ENCODE results near the gene TMC1. TPM values are rescaled to one million over a fixed set of nuclear protein-coding genes. Genes with fewer than 3 reads are reported as not detected.

The TMC1 gene
- total and polyA plus RNA-seq, 2 of the 13 experiments (the other 11 are each of a cell fraction or from before 2014, with no cell fraction given), result 0.02 to 0.03 TPM

DNA sequence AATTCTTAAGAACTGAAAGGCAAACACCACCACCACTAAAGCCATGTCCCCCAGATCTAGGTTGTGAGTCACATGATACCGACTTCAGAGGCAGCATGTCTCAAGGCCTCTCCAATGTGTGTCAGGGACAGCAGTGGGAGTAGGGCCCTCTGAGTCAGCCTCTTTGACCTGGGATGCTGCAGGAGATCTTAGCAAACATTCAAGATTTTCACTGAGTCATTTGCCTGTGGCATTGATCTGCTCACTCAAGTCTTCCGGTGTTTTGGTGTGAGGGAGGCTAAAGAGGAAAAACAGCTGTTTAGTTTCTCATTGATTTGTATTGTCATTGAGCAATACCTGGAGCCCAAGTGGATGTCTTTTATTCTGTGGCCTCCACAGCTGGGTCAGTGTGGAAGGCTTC is 36.1 kb downstream of the TMC1 start:
- Histone ChIP-seq H3K4me1 (ENCODE audit: insufficient read depth, low read length) (peaks cover 39% of the 10 kb centered on the region), H3K79me2 (ENCODE audit: insufficient read depth, low read length) (no peaks in the 10 kb centered on the region), H3K27ac (ENCODE audit: extremely low read length, insufficient read depth, low read length) (no peak overlapping the region), H3K36me3 (replicated peaks in 1 of 2; ENCODE audit: control insufficient read depth in 1 of 2, insufficient read depth in 2 of 2, low read length in 2 of 2) (no peaks in the 10 kb centered on the region), H3K27me3 (ENCODE audit: control insufficient read depth in 1 of 2, insufficient read depth in 2 of 2, low read length in 2 of 2) (no peaks in the 10 kb centered on the region), H3K9ac (ENCODE audit: insufficient read depth, low read depth, low read length) (no peak overlapping the region), H2AFZ (ENCODE audit: low read length) (no peak overlapping the region), H3K9me3 (ENCODE audit: low read length) (no peaks in the 10 kb centered on the region), H3K4me2 (ENCODE audit: low read depth, low read length) (no peak overlapping the region), H3K4me3 (replicated peaks in 1 of 3; ENCODE audit: insufficient read depth in 1 of 3, low read depth in 2 of 3, low read length in 3 of 3) (no peak overlapping the region), H4K20me1 (ENCODE audit: insufficient read depth, low read length) (no peaks in the 10 kb centered on the region)
- WGBS (ENCODE audit: low lambda C conversion rate), result 0% methylated on average over 2 of the region's 2 CpGs
- BruUV-seq (replicated peaks), result no TSS peak
- DNase-seq (ENCODE audit: low spot score) (peak; percentile 59), FAIRE-seq (peak; percentile 4), ATAC-seq (peak; percentile 78)
- CTCF ChIA-PET (ENCODE audit: low intra/inter-chr PET ratio, low total read pairs), result no interaction called here
- in situ Hi-C loops (cut with HindIII; ENCODE audit: extremely low pct_ligation_motif_present, low pct_unique_long_range_greater_than_20kb), result no loop called here
- POLR2A ChIA-PET, result interaction anchor here (0.8 to 1.0 kb wide), 2 partner anchors 192 to 195 kb away, joined by 3 to 4 read pairs; partner anchors contain the start of gene ZFAND5
- intact Hi-C loops (cut with micrococcal nuclease; ENCODE audit: unreplicated experiment), result no loop called here
- TF ChIP-seq FOXA3 (CRISPR knock-in tag; IDR thresholded peaks at IDR 0.05) (peak; percentile 53), ZBTB49 (CRISPR knock-in tag; IDR thresholded peaks at IDR 0.05; ENCODE audit: borderline replicate concordance) (no peak), FIP1L1 (IDR thresholded peaks at IDR 0.05; ENCODE audit: borderline replicate concordance, insufficient read depth, low read depth, low read length) (no peak), EHMT2 (IDR thresholded peaks at IDR 0.05; ENCODE audit: borderline replicate concordance, low read depth, low read length) (no peak), ZMYM2 (CRISPR knock-in tag; IDR thresholded peaks at IDR 0.05) (no peak), KLF12 (CRISPR knock-in tag; IDR thresholded peaks at IDR 0.05; ENCODE audit: borderline replicate concordance) (no peak), NCOA2 (CRISPR knock-in tag; IDR thresholded peaks at IDR 0.05) (no peak), GATAD2A (CRISPR knock-in tag; IDR thresholded peaks at IDR 0.05) (peak; percentile 87), ZFP36 (IDR thresholded peaks at IDR 0.05; ENCODE audit: borderline replicate concordance, low read depth, low read length, partially characterized antibody) (no peak), ZNF124 (CRISPR knock-in tag; IDR thresholded peaks at IDR 0.05) (no peak), ZNF780A (CRISPR knock-in tag; IDR thresholded peaks at IDR 0.05) (no peak), TARDBP (CRISPR knock-in tag; IDR thresholded peaks at IDR 0.05) (no peak), SOX6 (IDR thresholded peaks at IDR 0.05) (no peak), SOX6 (CRISPR knock-in tag; IDR thresholded peaks at IDR 0.05) (peak; percentile 64; the same call in 1 of the 2 replicates), KDM5A (IDR thresholded peaks at IDR 0.05; ENCODE audit: borderline replicate concordance, low read length) (no peak), ZNF83 (CRISPR knock-in tag; IDR thresholded peaks at IDR 0.05; ENCODE audit: borderline replicate concordance) (no peak)
- TF ChIP-seq, protein P1, sequence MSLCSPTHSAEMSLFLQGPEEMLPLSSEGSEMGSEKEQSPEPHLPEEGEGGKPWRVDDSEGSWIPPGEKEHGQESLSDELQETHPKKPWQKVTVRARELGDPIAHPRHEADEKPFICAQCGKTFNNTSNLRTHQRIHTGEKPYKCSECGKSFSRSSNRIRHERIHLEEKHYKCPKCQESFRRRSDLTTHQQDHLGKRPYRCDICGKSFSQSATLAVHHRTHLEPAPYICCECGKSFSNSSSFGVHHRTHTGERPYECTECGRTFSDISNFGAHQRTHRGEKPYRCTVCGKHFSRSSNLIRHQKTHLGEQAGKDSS (CRISPR knock-in tag; IDR thresholded peaks at IDR 0.05; ENCODE audit: borderline replicate concordance, low read depth), result no peak
- TF ChIP-seq, protein P2, sequence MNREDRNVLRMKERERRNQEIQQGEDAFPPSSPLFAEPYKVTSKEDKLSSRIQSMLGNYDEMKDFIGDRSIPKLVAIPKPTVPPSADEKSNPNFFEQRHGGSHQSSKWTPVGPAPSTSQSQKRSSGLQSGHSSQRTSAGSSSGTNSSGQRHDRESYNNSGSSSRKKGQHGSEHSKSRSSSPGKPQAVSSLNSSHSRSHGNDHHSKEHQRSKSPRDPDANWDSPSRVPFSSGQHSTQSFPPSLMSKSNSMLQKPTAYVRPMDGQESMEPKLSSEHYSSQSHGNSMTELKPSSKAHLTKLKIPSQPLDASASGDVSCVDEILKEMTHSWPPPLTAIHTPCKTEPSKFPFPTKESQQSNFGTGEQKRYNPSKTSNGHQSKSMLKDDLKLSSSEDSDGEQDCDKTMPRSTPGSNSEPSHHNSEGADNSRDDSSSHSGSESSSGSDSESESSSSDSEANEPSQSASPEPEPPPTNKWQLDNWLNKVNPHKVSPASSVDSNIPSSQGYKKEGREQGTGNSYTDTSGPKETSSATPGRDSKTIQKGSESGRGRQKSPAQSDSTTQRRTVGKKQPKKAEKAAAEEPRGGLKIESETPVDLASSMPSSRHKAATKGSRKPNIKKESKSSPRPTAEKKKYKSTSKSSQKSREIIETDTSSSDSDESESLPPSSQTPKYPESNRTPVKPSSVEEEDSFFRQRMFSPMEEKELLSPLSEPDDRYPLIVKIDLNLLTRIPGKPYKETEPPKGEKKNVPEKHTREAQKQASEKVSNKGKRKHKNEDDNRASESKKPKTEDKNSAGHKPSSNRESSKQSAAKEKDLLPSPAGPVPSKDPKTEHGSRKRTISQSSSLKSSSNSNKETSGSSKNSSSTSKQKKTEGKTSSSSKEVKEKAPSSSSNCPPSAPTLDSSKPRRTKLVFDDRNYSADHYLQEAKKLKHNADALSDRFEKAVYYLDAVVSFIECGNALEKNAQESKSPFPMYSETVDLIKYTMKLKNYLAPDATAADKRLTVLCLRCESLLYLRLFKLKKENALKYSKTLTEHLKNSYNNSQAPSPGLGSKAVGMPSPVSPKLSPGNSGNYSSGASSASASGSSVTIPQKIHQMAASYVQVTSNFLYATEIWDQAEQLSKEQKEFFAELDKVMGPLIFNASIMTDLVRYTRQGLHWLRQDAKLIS (CRISPR knock-in tag; IDR thresholded peaks at IDR 0.05), result no peak

All from HepG2 (cell line).